OCI-LY3 (cell line): Measurements from ENCODE around the gene ROBO1.

Source experiments
- H2AFZ ChIP-seq: fragments of 200-600, 300-600 bp; shearing (Covaris generic); 2 replicates; pipeline ENCODE4 v1.6.0; 2014; ENCODE audit warnings: antibody characterized with exemption, low read depth, low read length
- H3K27ac ChIP-seq: fragments of 200-600, 300-600 bp; sonication (generic); 2 replicates; pipeline ENCODE4 v1.5.1; 2014; ENCODE audit warnings: mild to moderate bottlenecking, low read length, moderate library complexity, mixed read lengths
- H3K27me3 ChIP-seq: fragments of 200-600, 300-600 bp; sonication (generic); 2 replicates; pipeline ENCODE4 v1.6.1; 2014; ENCODE audit warnings: low read depth, low read length, mixed read lengths
- H3K36me3 ChIP-seq: fragments of 200-600, 300-600 bp; sonication (generic); replicated peaks from 2 replicates; pipeline ENCODE3; 2014; ENCODE audit warnings: low read depth, low read length, mixed read lengths
- H3K4me1 ChIP-seq: fragments of 300-600, 200-600 bp; sonication (generic); 2 replicates; pipeline ENCODE4 v1.6.1; 2014; ENCODE audit warnings: low read length, mixed read lengths
- H3K4me2 ChIP-seq: fragments of 200-600, 300-600 bp; sonication (generic); 2 replicates; pipeline ENCODE4 v1.6.1; 2014; ENCODE audit warnings: low read length, mixed read lengths
- H3K4me3 ChIP-seq: fragments of 300-600, 200-600 bp; sonication (generic); 2 replicates; pipeline ENCODE4 v1.5.1; 2014; ENCODE audit warnings: antibody characterized with exemption, mild to moderate bottlenecking, low read length, moderate library complexity
- H3K79me2 ChIP-seq: fragments of 300-600, 200-600 bp; shearing (Covaris generic); 2 replicates; pipeline ENCODE4 v1.6.1; 2014; ENCODE audit warnings: mild to moderate bottlenecking, low read length, mixed read lengths
- H3K9ac ChIP-seq: fragments of 300-600, 200-600 bp; shearing (Covaris generic); 2 replicates; pipeline ENCODE4 v1.6.0; 2014; ENCODE audit warnings: mild to moderate bottlenecking, low read length, moderate library complexity
- H3K9me3 ChIP-seq: fragments of 200-600, 300-600 bp; shearing (Covaris generic); 2 replicates; pipeline ENCODE4 v1.6.1; 2014; ENCODE audit warnings: low read length, mixed read lengths; ENCODE audit not compliant: insufficient read depth
- H4K20me1 ChIP-seq: fragments of 200-600, 300-600 bp; sonication (generic); 2 replicates; pipeline ENCODE4 v1.6.1; 2016; ENCODE audit warnings: low read length, mixed read lengths; ENCODE audit not compliant: insufficient read depth
- EZH2phosphoT487 ChIP-seq: fragments of 200-600 bp; shearing (Covaris generic); IDR thresholded peaks from 2 replicates; pipeline ENCODE4 v1.6.1; 2018; ENCODE audit warnings: antibody characterized with exemption, mixed run types, low read depth
- TF ChIP-seq, protein P1 (sequence below): fragments of 200-600, 300-600 bp; sonication (generic); IDR thresholded peaks from 2 replicates; pipeline ENCODE4 v1.5.1; 2014; ENCODE audit warnings: antibody characterized with exemption, low read length, low read depth

ROBO1 gene

DNA sequence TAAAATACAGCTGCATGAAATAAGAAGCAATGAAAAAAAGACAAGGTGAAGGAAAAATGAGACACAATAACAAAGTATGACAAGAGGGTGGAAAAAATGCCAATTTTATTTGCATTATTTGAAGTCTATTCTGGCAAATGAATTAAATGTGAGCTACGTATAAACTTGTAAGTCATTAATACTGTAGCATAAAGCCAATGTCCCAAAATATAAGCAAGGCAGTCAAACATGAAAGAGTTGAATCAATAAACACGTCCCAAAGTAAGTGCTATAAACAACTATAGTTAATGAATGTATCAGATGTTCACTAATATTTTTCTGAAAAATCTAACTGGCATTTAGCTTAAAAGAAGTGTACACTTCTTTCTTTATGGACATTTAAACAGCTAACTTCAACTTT lies 481.9 kb downstream of the ROBO1 start:
- Histone ChIP-seq H4K20me1 (no peaks in the 10 kb centered on the region), H3K79me2 (no peaks in the 10 kb centered on the region), H3K4me2 (no peak overlapping the region), H3K36me3 (peaks cover 13% of the 10 kb centered on the region), H3K9me3 (0 out of 2 replicates have a peak, but pooled peaks cover 6% of the 10 kb centered on the region), H3K27ac (no peak overlapping the region), H3K4me1 (peaks cover 28% of the 10 kb centered on the region), H2AFZ (no peak overlapping the region), H3K9ac (no peak overlapping the region), H3K27me3 (no peaks in the 10 kb centered on the region), H3K4me3 (no peak overlapping the region)
- no peak for TF ChIP-seq EZH2phosphoT487
- TF ChIP-seq, protein P1, sequence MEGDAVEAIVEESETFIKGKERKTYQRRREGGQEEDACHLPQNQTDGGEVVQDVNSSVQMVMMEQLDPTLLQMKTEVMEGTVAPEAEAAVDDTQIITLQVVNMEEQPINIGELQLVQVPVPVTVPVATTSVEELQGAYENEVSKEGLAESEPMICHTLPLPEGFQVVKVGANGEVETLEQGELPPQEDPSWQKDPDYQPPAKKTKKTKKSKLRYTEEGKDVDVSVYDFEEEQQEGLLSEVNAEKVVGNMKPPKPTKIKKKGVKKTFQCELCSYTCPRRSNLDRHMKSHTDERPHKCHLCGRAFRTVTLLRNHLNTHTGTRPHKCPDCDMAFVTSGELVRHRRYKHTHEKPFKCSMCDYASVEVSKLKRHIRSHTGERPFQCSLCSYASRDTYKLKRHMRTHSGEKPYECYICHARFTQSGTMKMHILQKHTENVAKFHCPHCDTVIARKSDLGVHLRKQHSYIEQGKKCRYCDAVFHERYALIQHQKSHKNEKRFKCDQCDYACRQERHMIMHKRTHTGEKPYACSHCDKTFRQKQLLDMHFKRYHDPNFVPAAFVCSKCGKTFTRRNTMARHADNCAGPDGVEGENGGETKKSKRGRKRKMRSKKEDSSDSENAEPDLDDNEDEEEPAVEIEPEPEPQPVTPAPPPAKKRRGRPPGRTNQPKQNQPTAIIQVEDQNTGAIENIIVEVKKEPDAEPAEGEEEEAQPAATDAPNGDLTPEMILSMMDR, result no peak

DNA sequence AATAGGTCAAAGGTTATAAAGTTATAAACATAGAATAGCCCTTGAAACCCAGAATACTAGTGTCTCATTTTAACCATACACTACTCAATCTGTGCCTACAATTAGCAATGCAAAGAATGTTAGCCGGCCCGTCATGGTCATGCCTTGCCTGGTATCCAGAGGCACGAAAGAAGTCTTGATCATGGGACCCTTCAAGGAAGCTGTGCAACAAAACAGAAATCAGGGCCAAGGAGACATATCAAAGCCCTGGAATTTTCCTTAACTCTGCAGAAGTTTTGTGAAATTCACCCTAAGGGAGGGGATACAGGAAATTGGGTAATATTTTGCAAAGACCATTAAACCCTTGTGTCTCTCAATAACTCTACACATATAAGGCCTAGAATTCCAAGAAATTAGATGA lies 482.4 kb downstream of the ROBO1 start:
- Histone ChIP-seq H3K27ac (peak overlapping the region; percentile 35; the same call in 1 of the 2 replicates), H3K27me3 (no peaks in the 10 kb centered on the region), H3K79me2 (no peaks in the 10 kb centered on the region), H3K4me3 (peak overlapping the region; percentile 46), H2AFZ (no peak overlapping the region), H4K20me1 (no peaks in the 10 kb centered on the region), H3K9me3 (0 out of 2 replicates have a peak, but pooled peaks cover 6% of the 10 kb centered on the region), H3K9ac (no peak overlapping the region), H3K36me3 (peaks cover 11% of the 10 kb centered on the region), H3K4me2 (peak overlapping the region; percentile 68), H3K4me1 (peaks cover 28% of the 10 kb centered on the region)
- TF ChIP-seq, protein P1, result no peak

DNA sequence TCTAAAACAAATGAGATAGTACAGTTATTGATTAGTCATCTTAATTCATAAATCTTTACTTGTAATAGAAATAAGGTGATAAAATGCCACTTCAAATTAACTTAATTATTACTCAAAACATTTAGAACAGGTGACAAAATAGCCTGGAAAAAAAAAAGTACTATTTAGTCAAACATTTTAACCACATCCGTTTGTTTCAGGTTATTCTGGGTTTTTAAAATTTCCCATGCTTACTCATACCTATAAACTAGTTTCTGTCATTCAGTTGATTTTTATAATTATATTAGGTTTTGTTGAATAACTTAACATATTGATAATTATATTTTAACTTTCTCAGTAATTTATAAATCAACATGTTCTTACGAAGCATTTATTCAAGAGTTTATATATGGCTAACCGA lies 483.0 kb downstream of the ROBO1 start:
- Histone ChIP-seq H3K27me3 (no peaks in the 10 kb centered on the region), H3K36me3 (peaks cover 11% of the 10 kb centered on the region), H3K4me2 (peak overlapping the region; percentile 68), H3K4me3 (peak overlapping the region; percentile 46), H2AFZ (no peak overlapping the region), H3K27ac (peak overlapping the region; percentile 35; the same call in 1 of the 2 replicates), H3K4me1 (peaks cover 28% of the 10 kb centered on the region), H3K9ac (no peak overlapping the region), H4K20me1 (no peaks in the 10 kb centered on the region), H3K79me2 (no peaks in the 10 kb centered on the region), H3K9me3 (0 out of 2 replicates have a peak, but pooled peaks cover 6% of the 10 kb centered on the region)
- no peak for TF ChIP-seq EZH2phosphoT487
- TF ChIP-seq, protein P1, result no peak

DNA sequence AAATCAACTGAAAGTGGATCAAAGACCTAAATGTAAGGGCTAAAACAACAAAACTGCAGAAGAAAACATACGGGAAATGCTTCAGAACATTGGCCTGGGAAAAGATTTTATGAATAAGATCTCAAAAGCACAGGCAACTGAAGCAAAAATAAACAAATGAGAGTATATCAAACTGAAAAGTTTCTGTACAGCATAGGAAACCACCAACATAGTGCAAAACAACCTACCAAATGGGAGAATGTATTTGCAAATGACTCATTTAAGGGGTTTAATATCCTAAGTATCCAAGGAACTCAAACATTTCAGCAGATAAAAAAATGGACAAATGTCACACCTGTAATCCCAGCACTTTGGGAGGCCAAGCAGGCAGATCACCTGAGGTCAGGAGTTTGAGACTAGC lies 489.1 kb downstream of the ROBO1 start:
- Histone ChIP-seq H3K36me3 (no peaks in the 10 kb centered on the region), H3K27ac (no peak overlapping the region), H3K9ac (no peak overlapping the region), H3K79me2 (no peaks in the 10 kb centered on the region), H3K4me2 (no peak overlapping the region), H3K4me3 (no peak overlapping the region), H3K27me3 (no peaks in the 10 kb centered on the region), H2AFZ (no peak overlapping the region; the same call in 1 of the 2 replicates), H3K9me3 (no peaks in the 10 kb centered on the region; the same call in 1 of the 2 replicates), H4K20me1 (no peaks in the 10 kb centered on the region), H3K4me1 (no peaks in the 10 kb centered on the region; the same call in 1 of the 2 replicates)
- TF ChIP-seq EZH2phosphoT487, result no peak
- TF ChIP-seq, protein P1, result no peak
